Measurements from ENCODE around the gene SERP2.

Gene SERP2

GRCh38 chr13:44355621-44356020 is 18.0 kb upstream of the SERP2 start:
- DNase-seq (ENCODE audit: low read depth), result no peak

GRCh38 chr13:44359983-44360375 is 13.6 kb upstream of the SERP2 start:
- no peak for DNase-seq (ENCODE audit: low read depth)

- DNase-seq (ENCODE audit: low read depth), result no peak
Measured at GRCh38 chr13:44362394-44363040, 11.1 kb upstream of the SERP2 start.

GRCh38 chr13:44363631-44364344 is 9.8 kb upstream of the SERP2 start:
- no peak for DNase-seq (ENCODE audit: low read depth)

GRCh38 chr13:44364345-44365000 is 9.2 kb upstream of the SERP2 start:
- DNase-seq (ENCODE audit: low read depth), result no peak

GRCh38 chr13:44365008-44365407 is 8.6 kb upstream of the SERP2 start:
- no peak for DNase-seq (ENCODE audit: low read depth)

GRCh38 chr13:44365899-44366298 is 7.7 kb upstream of the SERP2 start:
- no peak for DNase-seq (ENCODE audit: low read depth)

GRCh38 chr13:44368062-44368591 is 5.5 kb upstream of the SERP2 start:
- DNase-seq (ENCODE audit: low read depth), result no peak

- DNase-seq (ENCODE audit: low read depth), result no peak
Measured at GRCh38 chr13:44368599-44369368, 4.8 kb upstream of the SERP2 start.

GRCh38 chr13:44371421-44371820 is 2.2 kb upstream of the SERP2 start:
- DNase-seq (ENCODE audit: low read depth), result no peak

- DNase-seq (ENCODE audit: low read depth), result no peak
Measured at GRCh38 chr13:44373247-44373600, 400 bp upstream of the SERP2 start.

GRCh38 chr13:44374348-44374712 is 706 bp downstream of the SERP2 start:
- no peak for DNase-seq (ENCODE audit: low read depth)

GRCh38 chr13:44378277-44378676 is 4.7 kb downstream of the SERP2 start:
- no peak for DNase-seq (ENCODE audit: low read depth)

- no peak for DNase-seq (ENCODE audit: low read depth)
Measured at GRCh38 chr13:44379885-44380284, 6.3 kb downstream of the SERP2 start.

- no peak for DNase-seq (ENCODE audit: low read depth)
Measured at GRCh38 chr13:44380404-44381165, 7.0 kb downstream of the SERP2 start.

- no peak for DNase-seq (ENCODE audit: low read depth)
Measured at GRCh38 chr13:44382635-44383145, 9.1 kb downstream of the SERP2 start.

GRCh38 chr13:44383945-44384344 is 10.3 kb downstream of the SERP2 start:
- no peak for DNase-seq (ENCODE audit: low read depth)

GRCh38 chr13:44384778-44385177 is 11.2 kb downstream of the SERP2 start:
- no peak for DNase-seq (ENCODE audit: low read depth)

GRCh38 chr13:44385401-44385800 is 11.8 kb downstream of the SERP2 start:
- DNase-seq (ENCODE audit: low read depth), result no peak

- DNase-seq (ENCODE audit: low read depth), result no peak
Measured at GRCh38 chr13:44385847-44386246, 12.2 kb downstream of the SERP2 start.

- DNase-seq (ENCODE audit: low read depth), result no peak
Measured at GRCh38 chr13:44386913-44387556, 13.4 kb downstream of the SERP2 start.

Data from activated T-helper 1 cell treated with Interleukin-2 at 50 U/mL for 16 hours (primary cell).